CD4-positive, alpha-beta T cell treated with Interleukin-6 at 100 ng/mL for 8 hours (primary cell): ENCODE results near the gene CTPS2.
"Not testable (repeated sequence)": the region's sequence is repeated elsewhere in the genome, so short reads cannot be mapped to it uniquely, and the experiment has no call there.

ENCODE experiments used
- DNase-seq: peaks from one replicate; pipeline ENCODE4 v3.0.0-alpha.2; 2020; ENCODE audit warnings: mixed read lengths, low spot score

Gene CTPS2

GRCh38 chrX:16654093-16654492, 58.4 kb downstream of the CTPS2 start:
- no peak for DNase-seq

- DNase-seq, result no peak
Measured at GRCh38 chrX:16653424-16653823, 59.0 kb downstream of the CTPS2 start.

GRCh38 chrX:16651391-16652024, 61.0 kb downstream of the CTPS2 start:
- no peak for DNase-seq

GRCh38 chrX:16649858-16650257, 62.6 kb downstream of the CTPS2 start, which contains the start of gene S100G:
Gene S100G (plus strand): TSS chrX:16650158. CDS start chrX:16651007, 849 bp downstream.
- no peak for DNase-seq

- no peak for DNase-seq
Measured at GRCh38 chrX:16646366-16647138, 65.9 kb downstream of the CTPS2 start.

GRCh38 chrX:16643176-16643575, 69.3 kb downstream of the CTPS2 start:
- DNase-seq, result no peak

GRCh38 chrX:16640823-16641222, 71.6 kb downstream of the CTPS2 start:
- DNase-seq, result no peak

- DNase-seq, result no peak
Measured at GRCh38 chrX:16639966-16640365, 72.5 kb downstream of the CTPS2 start.

- DNase-seq, result no peak
Measured at GRCh38 chrX:16638533-16638932, 73.9 kb downstream of the CTPS2 start.

- no peak for DNase-seq
Measured at GRCh38 chrX:16635596-16635995, 76.9 kb downstream of the CTPS2 start.

GRCh38 chrX:16635040-16635439, 77.4 kb downstream of the CTPS2 start:
- DNase-seq, result no peak

GRCh38 chrX:16633754-16634153, 78.7 kb downstream of the CTPS2 start:
- no peak for DNase-seq

GRCh38 chrX:16629909-16630308, 82.6 kb downstream of the CTPS2 start:
- no peak for DNase-seq

GRCh38 chrX:16628946-16629595, 83.4 kb downstream of the CTPS2 start:
- DNase-seq, result no peak

GRCh38 chrX:16628511-16628910, 84.0 kb downstream of the CTPS2 start:
- DNase-seq, result not testable (repeated sequence)

- no peak for DNase-seq
Measured at GRCh38 chrX:16619024-16619423, 93.4 kb downstream of the CTPS2 start.

- DNase-seq, result no peak
Measured at GRCh38 chrX:16618422-16618821, 94.0 kb downstream of the CTPS2 start.

GRCh38 chrX:16617382-16617781, 95.1 kb downstream of the CTPS2 start:
- DNase-seq, result no peak

GRCh38 chrX:16612257-16612897, 100.1 kb downstream of the CTPS2 start:
- no peak for DNase-seq

- not testable (repeated sequence) for DNase-seq
Measured at GRCh38 chrX:16610654-16611053, 101.8 kb downstream of the CTPS2 start.

GRCh38 chrX:16610121-16610621, 102.3 kb downstream of the CTPS2 start:
- DNase-seq, result no peak

GRCh38 chrX:16606142-16606720, 106.2 kb downstream of the CTPS2 start:
- no peak for DNase-seq
